Glutamatergic neuron (in vitro differentiated cells): Measurements from ENCODE around the gene GRHL1. TPM values are rescaled to one million over a fixed set of nuclear protein-coding genes. Genes with fewer than 3 reads are reported as not detected.

Experiments used
- DNase-seq: peaks from one replicate; pipeline ENCODE4 v3.0.0; 2022
- H3K27ac Mint-ChIP-seq: one replicate; pipeline ENCODE4 v1.8.0; 2020; ENCODE audit warnings: mild to moderate bottlenecking, mixed read lengths, inconsistent platforms; ENCODE audit not compliant: unreplicated experiment
- H3K27me3 Mint-ChIP-seq: one replicate; pipeline ENCODE4 v1.8.0; 2020; ENCODE audit warnings: mild to moderate bottlenecking, moderate library complexity, mixed read lengths, inconsistent platforms; ENCODE audit not compliant: unreplicated experiment
- H3K36me3 Mint-ChIP-seq: one replicate; pipeline ENCODE4 v1.8.0; 2020; ENCODE audit warnings: mild to moderate bottlenecking, mixed read lengths, inconsistent platforms; ENCODE audit not compliant: unreplicated experiment
- H3K4me1 Mint-ChIP-seq: one replicate; pipeline ENCODE4 v1.8.0; 2020; ENCODE audit warnings: mild to moderate bottlenecking, low read depth, mixed read lengths, inconsistent platforms; ENCODE audit not compliant: unreplicated experiment
- H3K4me3 Mint-ChIP-seq: one replicate; pipeline ENCODE4 v1.8.0; 2020; ENCODE audit warnings: mild to moderate bottlenecking, mixed read lengths, inconsistent platforms; ENCODE audit not compliant: unreplicated experiment
- H3K9me3 Mint-ChIP-seq: one replicate; pipeline ENCODE4 v1.8.0; 2020; ENCODE audit warnings: mild to moderate bottlenecking, moderate library complexity, mixed read lengths, inconsistent platforms; ENCODE audit not compliant: unreplicated experiment
- CTCF ChIP-seq: fragments of 200-600 bp; sonication (generic); IDR thresholded peaks from one replicate; pipeline ENCODE4 v1.5.0; 2021; ENCODE audit not compliant: partially characterized antibody, unreplicated experiment
- long read RNA-seq: library from polyadenylated mRNA; unstranded; transcript quantifications from one replicate; pipeline ENCODE4 v2.0.0, GENCODE V29; 2020; ENCODE audit not compliant: unreplicated experiment
- total RNA-seq: library from RNA; stranded (reverse); fragmentation: NEBNext Ultra II Directional; extraction: Animal tissue kit (Norgen Biotek cat#: 25700); gene quantifications from one replicate; pipeline ENCODE4 v1.2.1, GENCODE V29; 2021; ENCODE audit not compliant: unreplicated experiment

GRHL1 gene
- 4.3 TPM for total RNA-seq
- long read RNA-seq: 0 reads

- Mint-ChIP-seq H3K27me3 (peaks cover 12% of the 10 kb centered on the region), H3K4me1 (peaks cover 25% of the 10 kb centered on the region)
Observed at GRCh38 chr2:9951522-9952285, at the start of gene GRHL1. Gene GRHL1, plus strand, starts transcription at chr2:9951693. Its CDS starts 141 bp downstream, at chr2:9951834.

GRCh38 chr2:9905413-9905812 lies 46.1 kb upstream of the GRHL1 start:
- H3K4me3 Mint-ChIP-seq: no peak overlapping the region
- no peak overlapping the region for H3K27ac Mint-ChIP-seq
- H3K4me1 Mint-ChIP-seq: peaks cover 2% of the 10 kb centered on the region
- TF ChIP-seq CTCF: no peak
- H3K27me3 Mint-ChIP-seq: no peaks in the 10 kb centered on the region
- no peaks in the 10 kb centered on the region for H3K36me3 Mint-ChIP-seq
- no peaks in the 10 kb centered on the region for H3K9me3 Mint-ChIP-seq
- no peak for DNase-seq

More at GRCh38 chr2:9951522-9952285, at the start of gene GRHL1:
- TF ChIP-seq CTCF: no peak
- Mint-ChIP-seq H3K36me3 (peaks cover 4% of the 10 kb centered on the region), H3K4me3 (peak within 1 kb of the TSS; percentile 85), H3K9me3 (peaks cover 11% of the 10 kb centered on the region), H3K27ac (no peak within 1 kb of the TSS)
- DNase-seq: peak; percentile 94

GRCh38 chr2:9907402-9907801 lies 44.1 kb upstream of the GRHL1 start:
- Mint-ChIP-seq H3K9me3 (no peaks in the 10 kb centered on the region), H3K4me1 (peaks cover 2% of the 10 kb centered on the region)
- no peak for TF ChIP-seq CTCF

GRCh38 chr2:9908639-9909038 lies 42.9 kb upstream of the GRHL1 start:
- Mint-ChIP-seq H3K27me3 (no peaks in the 10 kb centered on the region), H3K36me3 (no peaks in the 10 kb centered on the region), H3K27ac (no peak overlapping the region), H3K4me3 (no peak overlapping the region), H3K4me1 (peaks cover 2% of the 10 kb centered on the region), H3K9me3 (no peaks in the 10 kb centered on the region)
- no peak for DNase-seq
- TF ChIP-seq CTCF: no peak

More at GRCh38 chr2:9907402-9907801, 44.1 kb upstream of the GRHL1 start:
- no peak for DNase-seq
- Mint-ChIP-seq H3K27me3 (no peaks in the 10 kb centered on the region), H3K4me3 (no peak overlapping the region), H3K27ac (no peak overlapping the region), H3K36me3 (no peaks in the 10 kb centered on the region)

GRCh38 chr2:9909106-9909505 lies 42.4 kb upstream of the GRHL1 start:
- Mint-ChIP-seq H3K36me3 (no peaks in the 10 kb centered on the region), H3K27ac (no peak overlapping the region), H3K9me3 (no peaks in the 10 kb centered on the region), H3K4me3 (no peak overlapping the region), H3K27me3 (no peaks in the 10 kb centered on the region), H3K4me1 (peaks cover 2% of the 10 kb centered on the region)
- DNase-seq: no peak
- no peak for TF ChIP-seq CTCF
